Activated effector memory CD4-positive, alpha-beta T cell treated with anti-CD3 and anti-CD28 coated beads, Interleukin-2, amount 50 U/mL, for 16 hours (primary cell): ENCODE results near the gene PIR.
A peak's percentile ranks its signal among the peaks of the same experiment; 100 is the strongest.

Experiments used
- DNase-seq: peaks from one replicate; pipeline ENCODE4 v3.0.0-alpha.2; 2020

The PIR gene

GRCh38 chrX:15343075-15343476 is 150.1 kb downstream of the PIR start:
- DNase-seq: no peak

- no peak for DNase-seq
Measured at GRCh38 chrX:15340867-15341266, 152.3 kb downstream of the PIR start.

- peak; percentile 78 for DNase-seq
Measured at GRCh38 chrX:15336023-15336413, 157.1 kb downstream of the PIR start.

- DNase-seq: peak; percentile 96
Measured at GRCh38 chrX:15335135-15336022, 157.8 kb downstream of the PIR start, which contains the start of gene PIGA. PIGA (minus strand) TSS chrX:15335523; CDS start chrX:15331930, 3,593 bp downstream.
